Measurements from ENCODE around the gene SCN7A. TPM values are rescaled to one million over a fixed set of nuclear protein-coding genes. Genes with fewer than 3 reads are reported as not detected.

Gene SCN7A
- total RNA-seq, 1 experiment from 2014 or later: not detected

GRCh38 chr2:166419616-166419934 is 74.5 kb downstream of the SCN7A start:
- no peaks in the 10 kb centered on the region for H3K36me3 Mint-ChIP-seq (ENCODE audit: insufficient read depth, unreplicated experiment)
- peaks cover 14% of the 10 kb centered on the region for H3K27me3 Mint-ChIP-seq (ENCODE audit: insufficient read depth, unreplicated experiment)
- BruUV-seq (replicated peaks): no TSS peak
- intact Hi-C loops (cut with micrococcal nuclease): loop anchor here (1.0 to 5.0 kb wide), 5 partner anchors 35 to 467 kb away; partner anchors contain the start of gene TTC21B
- peak; percentile 49 for TF ChIP-seq CTCF (IDR thresholded peaks at IDR 0.05; ENCODE audit: unreplicated experiment)
- H3K9me3 Mint-ChIP-seq (ENCODE audit: unreplicated experiment): no peaks in the 10 kb centered on the region
- ChIA-PET CTCF (interaction anchor here (0.7 to 4.2 kb wide), 7 partner anchors 34 to 463 kb away, joined by 3 to 36 read pairs (median 4); no protein-coding TSS in a partner anchor), POLR2A (no interaction called here)
- no peak overlapping the region for H3K4me3 Mint-ChIP-seq (ENCODE audit: unreplicated experiment)
- H3K4me1 Mint-ChIP-seq (ENCODE audit: insufficient read depth, unreplicated experiment): no peaks in the 10 kb centered on the region
- peak; percentile 54 for DNase-seq (ENCODE audit: unreplicated experiment)
- H3K27ac Mint-ChIP-seq (ENCODE audit: low read depth, unreplicated experiment): no peak overlapping the region

GRCh38 chr2:166418853-166419615 is 75.0 kb downstream of the SCN7A start:
- Mint-ChIP-seq H3K27ac (ENCODE audit: low read depth, unreplicated experiment) (no peak overlapping the region), H3K4me1 (ENCODE audit: insufficient read depth, unreplicated experiment) (no peaks in the 10 kb centered on the region), H3K36me3 (ENCODE audit: insufficient read depth, unreplicated experiment) (no peaks in the 10 kb centered on the region), H3K9me3 (ENCODE audit: unreplicated experiment) (no peaks in the 10 kb centered on the region), H3K4me3 (ENCODE audit: unreplicated experiment) (no peak overlapping the region), H3K27me3 (ENCODE audit: insufficient read depth, unreplicated experiment) (peaks cover 14% of the 10 kb centered on the region)
- intact Hi-C loops (cut with micrococcal nuclease): loop anchor here (1.0 to 5.0 kb wide), 5 partner anchors 34 to 467 kb away; partner anchors contain the start of gene TTC21B
- ChIA-PET POLR2A (no interaction called here), CTCF (interaction anchor here (0.7 to 4.2 kb wide), 7 partner anchors 33 to 462 kb away, joined by 3 to 36 read pairs (median 4); no protein-coding TSS in a partner anchor)
- BruUV-seq (replicated peaks): no TSS peak
- no peak for TF ChIP-seq CTCF (IDR thresholded peaks at IDR 0.05; ENCODE audit: unreplicated experiment)
- no peak for DNase-seq (ENCODE audit: unreplicated experiment)

- no peak for TF ChIP-seq CTCF (IDR thresholded peaks at IDR 0.05; ENCODE audit: unreplicated experiment)
- H3K4me1 Mint-ChIP-seq (ENCODE audit: insufficient read depth, unreplicated experiment): no peaks in the 10 kb centered on the region
- POLR2A ChIA-PET: no interaction called here
- intact Hi-C loops (cut with micrococcal nuclease): loop anchor here (2.0 to 5.0 kb wide), 3 partner anchors 33 to 465 kb away; partner anchors contain the start of gene TTC21B
- peak; percentile 58 for DNase-seq (ENCODE audit: unreplicated experiment)
- H3K4me3 Mint-ChIP-seq (ENCODE audit: unreplicated experiment): no peak overlapping the region
- H3K27me3 Mint-ChIP-seq (ENCODE audit: insufficient read depth, unreplicated experiment): peaks cover 6% of the 10 kb centered on the region
- CTCF ChIA-PET: interaction anchor here (0.9 to 1.6 kb wide), 5 partner anchors 32 to 343 kb away, joined by 3 to 7 read pairs (median 5); no protein-coding TSS in a partner anchor
- H3K36me3 Mint-ChIP-seq (ENCODE audit: insufficient read depth, unreplicated experiment): no peaks in the 10 kb centered on the region
- H3K9me3 Mint-ChIP-seq (ENCODE audit: unreplicated experiment): no peaks in the 10 kb centered on the region
- no TSS peak for BruUV-seq (replicated peaks)
- H3K27ac Mint-ChIP-seq (ENCODE audit: low read depth, unreplicated experiment): no peak overlapping the region
These were observed 76.4 kb downstream of the SCN7A start for GRCh38 chr2:166417669-166418068.

DNA sequence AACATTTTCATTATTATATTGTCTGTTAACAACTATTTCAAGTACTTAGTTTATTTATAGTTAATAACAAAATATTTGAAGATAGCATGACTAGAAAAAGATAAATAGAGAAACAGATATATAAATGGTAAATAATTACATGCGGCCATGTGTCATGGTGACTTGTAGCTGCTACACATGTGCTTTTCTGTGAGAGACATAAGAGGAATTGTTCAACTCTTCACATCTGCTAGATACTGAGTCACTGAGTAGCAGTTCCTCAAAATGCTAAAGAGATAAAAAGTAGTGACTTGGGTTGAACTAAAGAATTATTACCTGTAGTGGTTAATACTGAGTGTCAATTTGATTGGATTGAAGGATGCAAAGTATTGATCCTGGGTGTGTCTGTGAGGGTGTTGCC is 80.8 kb downstream of the SCN7A start:
- CTCF ChIA-PET: interaction anchor here (1.3 kb wide), 1 partner anchor 233 kb away, joined by 4 read pairs; no protein-coding TSS in a partner anchor
- H3K9me3 Mint-ChIP-seq (ENCODE audit: unreplicated experiment): no peaks in the 10 kb centered on the region
- BruUV-seq (replicated peaks): no TSS peak
- no peaks in the 10 kb centered on the region for H3K36me3 Mint-ChIP-seq (ENCODE audit: insufficient read depth, unreplicated experiment)
- POLR2A ChIA-PET: no interaction called here
- no peaks in the 10 kb centered on the region for H3K27me3 Mint-ChIP-seq (ENCODE audit: insufficient read depth, unreplicated experiment)
- H3K27ac Mint-ChIP-seq (ENCODE audit: low read depth, unreplicated experiment): no peak overlapping the region
- H3K4me3 Mint-ChIP-seq (ENCODE audit: unreplicated experiment): no peak overlapping the region
- no peak for DNase-seq (ENCODE audit: unreplicated experiment)
- intact Hi-C loops (cut with micrococcal nuclease): loop anchor here (5.0 kb wide), 1 partner anchor 36 kb away; the partner anchor contains the start of gene SCN9A
- TF ChIP-seq CTCF (IDR thresholded peaks at IDR 0.05; ENCODE audit: unreplicated experiment): no peak
- peaks cover 13% of the 10 kb centered on the region for H3K4me1 Mint-ChIP-seq (ENCODE audit: insufficient read depth, unreplicated experiment)
